NCI-H774 (cell line): ENCODE data around the gene CALY.

Experiments used
- DNase-seq: peaks from one replicate; lab custom pipeline; 2025; lab: John Stamatoyannopoulos, UW

Gene CALY

GRCh38 chr10:133311570-133311969 is 25.1 kb downstream of the CALY start:
- no peak for DNase-seq

GRCh38 chr10:133310789-133311188 is 25.9 kb downstream of the CALY start:
- no peak for DNase-seq

GRCh38 chr10:133310399-133310755 is 26.3 kb downstream of the CALY start:
- DNase-seq: no peak

- DNase-seq: peak; percentile 50
Observed at GRCh38 chr10:133309720-133310398, 26.8 kb downstream of the CALY start.

- peak; percentile 71 for DNase-seq
Observed at GRCh38 chr10:133309100-133309719, 27.5 kb downstream of the CALY start.

- DNase-seq: peak; percentile 53
Observed at GRCh38 chr10:133308421-133309099, 28.1 kb downstream of the CALY start, which contains the start of the genes TUBGCP2 and ZNF511. TUBGCP2 (minus strand) TSS chr10:133308872; CDS start chr10:133302941, 5,931 bp downstream. ZNF511 (plus strand) TSS chr10:133308914; CDS start chr10:133308944, 30 bp downstream.

GRCh38 chr10:133307776-133308420 is 28.8 kb downstream of the CALY start:
- DNase-seq: no peak

GRCh38 chr10:133306941-133307379 is 29.7 kb downstream of the CALY start:
- no peak for DNase-seq

- no peak for DNase-seq
Observed at GRCh38 chr10:133306097-133306476, 30.6 kb downstream of the CALY start.

GRCh38 chr10:133303206-133303605 is 33.5 kb downstream of the CALY start:
- no peak for DNase-seq

GRCh38 chr10:133302230-133302629 is 34.5 kb downstream of the CALY start:
- DNase-seq: no peak

- DNase-seq: no peak
Observed at GRCh38 chr10:133299738-133300137, 37.0 kb downstream of the CALY start.

GRCh38 chr10:133299224-133299623 is 37.5 kb downstream of the CALY start:
- DNase-seq: no peak

- no peak for DNase-seq
Observed at GRCh38 chr10:133298466-133298865, 38.2 kb downstream of the CALY start.

- no peak for DNase-seq
Observed at GRCh38 chr10:133297504-133297903, 39.2 kb downstream of the CALY start.

GRCh38 chr10:133295426-133296320 is 41.0 kb downstream of the CALY start:
- no peak for DNase-seq

- DNase-seq: no peak
Observed at GRCh38 chr10:133294189-133294588, 42.5 kb downstream of the CALY start.

- no peak for DNase-seq
Observed at GRCh38 chr10:133293810-133294119, 42.9 kb downstream of the CALY start.

GRCh38 chr10:133292919-133293809 is 43.5 kb downstream of the CALY start:
- no peak for DNase-seq

GRCh38 chr10:133289761-133290160 is 46.9 kb downstream of the CALY start:
- DNase-seq: no peak
